Activated T-cell treated with anti-CD3 and anti-CD28 coated beads, Interleukin-2, amount 50 U/mL, for 24 hours (primary cell): Measurements from ENCODE around the gene C12orf56.
"Not testable (repeated sequence)": the region's sequence is repeated elsewhere in the genome, so short reads cannot be mapped to it uniquely, and the experiment has no call there.

Experiments used
- DNase-seq: peaks from one replicate; pipeline ENCODE4 v3.0.0-alpha.2; 2020
- H3K27ac Mint-ChIP-seq: 2 replicates; pipeline ENCODE4 v1.8.0; 2020; ENCODE audit warnings: mild to moderate bottlenecking, mixed read lengths
- H3K27me3 Mint-ChIP-seq: 2 replicates; pipeline ENCODE4 v1.8.0; 2020; ENCODE audit warnings: mixed read lengths
- H3K36me3 Mint-ChIP-seq: 2 replicates; pipeline ENCODE4 v1.8.0; 2020; ENCODE audit warnings: low read depth, mixed read lengths
- H3K4me1 Mint-ChIP-seq: 2 replicates; pipeline ENCODE4 v1.8.0; 2020; ENCODE audit warnings: low read depth, mixed read lengths
- H3K4me3 Mint-ChIP-seq: 2 replicates; pipeline ENCODE4 v1.8.0; 2020; ENCODE audit warnings: mild to moderate bottlenecking, moderate library complexity, mixed read lengths
- H3K9me3 Mint-ChIP-seq: 2 replicates; pipeline ENCODE4 v1.8.0; 2020; ENCODE audit warnings: mixed read lengths

Gene C12orf56

GRCh38 chr12:64221651-64222008, 168.9 kb downstream of the C12orf56 start:
- Mint-ChIP-seq H3K36me3 (peaks cover 9% of the 10 kb centered on the region), H3K27me3 (peaks cover 2% of the 10 kb centered on the region), H3K9me3 (no peaks in the 10 kb centered on the region), H3K4me1 (peaks cover 35% of the 10 kb centered on the region), H3K4me3 (peak overlapping the region; percentile 88), H3K27ac (peak overlapping the region; percentile 97)
- no peak for DNase-seq

GRCh38 chr12:64220046-64220445, 170.5 kb downstream of the C12orf56 start:
- Mint-ChIP-seq H3K36me3 (peaks cover 19% of the 10 kb centered on the region), H3K27ac (no peak overlapping the region), H3K27me3 (no peaks in the 10 kb centered on the region), H3K4me3 (no peak overlapping the region), H3K4me1 (peaks cover 37% of the 10 kb centered on the region), H3K9me3 (no peaks in the 10 kb centered on the region)
- DNase-seq, result no peak

GRCh38 chr12:64219145-64219544, 171.4 kb downstream of the C12orf56 start:
- DNase-seq, result no peak
- peak overlapping the region; percentile 42 for H3K4me3 Mint-ChIP-seq
- no peaks in the 10 kb centered on the region for H3K9me3 Mint-ChIP-seq
- H3K27ac Mint-ChIP-seq, result peak overlapping the region; percentile 26
- H3K36me3 Mint-ChIP-seq, result peaks cover 25% of the 10 kb centered on the region
- no peaks in the 10 kb centered on the region for H3K27me3 Mint-ChIP-seq
- peaks cover 37% of the 10 kb centered on the region for H3K4me1 Mint-ChIP-seq

GRCh38 chr12:64218597-64218996, 172.0 kb downstream of the C12orf56 start:
- Mint-ChIP-seq H3K27me3 (no peaks in the 10 kb centered on the region), H3K27ac (no peak overlapping the region), H3K36me3 (peaks cover 31% of the 10 kb centered on the region), H3K4me1 (peaks cover 37% of the 10 kb centered on the region), H3K9me3 (no peaks in the 10 kb centered on the region), H3K4me3 (peak overlapping the region; percentile 57)
- no peak for DNase-seq

- not testable (repeated sequence) for H3K4me3 Mint-ChIP-seq, H3K27ac Mint-ChIP-seq, H3K9me3 Mint-ChIP-seq, H3K27me3 Mint-ChIP-seq, DNase-seq
- H3K4me1 Mint-ChIP-seq, result peaks cover 37% of the 10 kb centered on the region
- H3K36me3 Mint-ChIP-seq, result peaks cover 40% of the 10 kb centered on the region
These were observed 172.9 kb downstream of the C12orf56 start for GRCh38 chr12:64217643-64218042.

GRCh38 chr12:64216239-64216638, 174.3 kb downstream of the C12orf56 start:
- no peaks in the 10 kb centered on the region for H3K27me3 Mint-ChIP-seq
- H3K9me3 Mint-ChIP-seq, result no peaks in the 10 kb centered on the region
- no peak for DNase-seq
- peaks cover 45% of the 10 kb centered on the region for H3K36me3 Mint-ChIP-seq
- H3K4me1 Mint-ChIP-seq, result peaks cover 34% of the 10 kb centered on the region
- no peak overlapping the region for H3K27ac Mint-ChIP-seq
- no peak overlapping the region for H3K4me3 Mint-ChIP-seq
